Progenitor cell of endocrine pancreas (in vitro differentiated cells): ENCODE results near the gene CDH12. TPM values are rescaled to one million over a fixed set of nuclear protein-coding genes. Genes with fewer than 3 reads are reported as not detected.

Source experiments
- DNase-seq: peaks from one replicate; pipeline ENCODE4 v3.0.0; 2021; ENCODE audit warnings: low spot score; ENCODE audit not compliant: unreplicated experiment
- H3K27ac Mint-ChIP-seq: 2 replicates; pipeline ENCODE4 v1.8.0; 2021; ENCODE audit warnings: mild to moderate bottlenecking, moderate library complexity, mixed read lengths
- H3K27me3 Mint-ChIP-seq: 2 replicates; pipeline ENCODE4 v1.8.0; 2021; ENCODE audit warnings: mixed read lengths
- H3K36me3 Mint-ChIP-seq: 2 replicates; pipeline ENCODE4 v1.8.0; 2022; ENCODE audit warnings: mixed read lengths; ENCODE audit not compliant: insufficient read depth
- H3K4me1 Mint-ChIP-seq: 2 replicates; pipeline ENCODE4 v1.8.0; 2021; ENCODE audit warnings: low read depth, mixed read lengths
- H3K4me3 Mint-ChIP-seq: 2 replicates; pipeline ENCODE4 v1.8.0; 2021; ENCODE audit warnings: low read depth, mild to moderate bottlenecking, moderate library complexity, mixed read lengths
- H3K9me3 Mint-ChIP-seq: 2 replicates; pipeline ENCODE4 v1.8.0; 2021; ENCODE audit warnings: low read depth, mixed read lengths
- total RNA-seq: library from RNA; stranded (reverse); gene quantifications from 2 replicates; pipeline ENCODE4 v1.2.1, GENCODE V29; 2021
- TF ChIP-seq, protein P1 (sequence below): fragments of 200-600 bp; sonication (generic); IDR thresholded peaks from one replicate; pipeline ENCODE4 v1.5.0; 2021; ENCODE audit warnings: antibody characterized with exemption, mild to moderate bottlenecking; ENCODE audit not compliant: unreplicated experiment

CDH12 gene
- total RNA-seq, 1 donor from 2014 or later = 2.8 TPM

DNA sequence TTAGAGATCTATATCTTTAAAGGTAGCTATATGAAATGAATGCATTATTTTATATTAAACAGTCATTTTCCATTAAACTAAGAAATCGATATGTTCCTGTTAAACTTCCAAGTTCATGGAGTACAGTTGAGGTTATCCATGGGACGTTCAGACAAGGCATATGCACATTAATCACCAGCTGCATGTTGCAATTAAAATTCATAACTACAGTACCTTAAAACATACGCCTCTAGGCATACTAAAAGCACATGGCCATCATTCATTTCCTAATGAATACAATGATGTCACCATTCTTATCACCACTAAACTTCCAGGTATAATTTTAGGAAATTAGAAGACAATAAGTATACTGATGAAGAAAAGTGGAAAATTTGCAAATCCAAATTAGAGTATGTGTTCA is 174.3 kb downstream of the CDH12 start:
- TF ChIP-seq, protein P1, sequence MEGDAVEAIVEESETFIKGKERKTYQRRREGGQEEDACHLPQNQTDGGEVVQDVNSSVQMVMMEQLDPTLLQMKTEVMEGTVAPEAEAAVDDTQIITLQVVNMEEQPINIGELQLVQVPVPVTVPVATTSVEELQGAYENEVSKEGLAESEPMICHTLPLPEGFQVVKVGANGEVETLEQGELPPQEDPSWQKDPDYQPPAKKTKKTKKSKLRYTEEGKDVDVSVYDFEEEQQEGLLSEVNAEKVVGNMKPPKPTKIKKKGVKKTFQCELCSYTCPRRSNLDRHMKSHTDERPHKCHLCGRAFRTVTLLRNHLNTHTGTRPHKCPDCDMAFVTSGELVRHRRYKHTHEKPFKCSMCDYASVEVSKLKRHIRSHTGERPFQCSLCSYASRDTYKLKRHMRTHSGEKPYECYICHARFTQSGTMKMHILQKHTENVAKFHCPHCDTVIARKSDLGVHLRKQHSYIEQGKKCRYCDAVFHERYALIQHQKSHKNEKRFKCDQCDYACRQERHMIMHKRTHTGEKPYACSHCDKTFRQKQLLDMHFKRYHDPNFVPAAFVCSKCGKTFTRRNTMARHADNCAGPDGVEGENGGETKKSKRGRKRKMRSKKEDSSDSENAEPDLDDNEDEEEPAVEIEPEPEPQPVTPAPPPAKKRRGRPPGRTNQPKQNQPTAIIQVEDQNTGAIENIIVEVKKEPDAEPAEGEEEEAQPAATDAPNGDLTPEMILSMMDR = no peak
- peaks cover 11% of the 10 kb centered on the region for H3K9me3 Mint-ChIP-seq
- no peak for DNase-seq
- H3K4me3 Mint-ChIP-seq = no peak overlapping the region
- peaks cover 8% of the 10 kb centered on the region for H3K4me1 Mint-ChIP-seq
- no peak overlapping the region for H3K27ac Mint-ChIP-seq
- H3K36me3 Mint-ChIP-seq = no peaks in the 10 kb centered on the region
- no peaks in the 10 kb centered on the region for H3K27me3 Mint-ChIP-seq

DNA sequence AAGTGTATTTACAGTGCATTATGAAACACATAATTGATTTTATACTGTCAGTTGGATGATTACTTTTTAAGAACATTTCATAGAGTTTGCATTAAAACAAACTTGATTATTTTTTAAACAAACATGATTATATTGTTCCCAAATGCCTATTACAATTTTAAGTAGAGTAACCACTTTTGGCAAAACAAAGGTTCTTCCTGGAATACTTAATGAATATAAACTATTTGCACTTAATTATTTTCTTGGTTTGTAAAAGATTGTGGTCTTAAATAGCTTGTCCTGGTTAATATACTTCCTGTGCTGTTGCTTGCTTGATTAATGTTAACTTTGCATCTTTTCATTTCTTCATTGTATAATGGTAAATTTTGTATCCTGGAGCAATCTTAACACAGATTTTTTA is 180.0 kb downstream of the CDH12 start:
- no peaks in the 10 kb centered on the region for H3K27me3 Mint-ChIP-seq
- no peak for DNase-seq
- no peak overlapping the region for H3K27ac Mint-ChIP-seq
- no peak overlapping the region for H3K4me3 Mint-ChIP-seq
- H3K9me3 Mint-ChIP-seq = peaks cover 11% of the 10 kb centered on the region
- H3K4me1 Mint-ChIP-seq = peaks cover 1% of the 10 kb centered on the region
- TF ChIP-seq, protein P1 = no peak
- no peaks in the 10 kb centered on the region for H3K36me3 Mint-ChIP-seq

DNA sequence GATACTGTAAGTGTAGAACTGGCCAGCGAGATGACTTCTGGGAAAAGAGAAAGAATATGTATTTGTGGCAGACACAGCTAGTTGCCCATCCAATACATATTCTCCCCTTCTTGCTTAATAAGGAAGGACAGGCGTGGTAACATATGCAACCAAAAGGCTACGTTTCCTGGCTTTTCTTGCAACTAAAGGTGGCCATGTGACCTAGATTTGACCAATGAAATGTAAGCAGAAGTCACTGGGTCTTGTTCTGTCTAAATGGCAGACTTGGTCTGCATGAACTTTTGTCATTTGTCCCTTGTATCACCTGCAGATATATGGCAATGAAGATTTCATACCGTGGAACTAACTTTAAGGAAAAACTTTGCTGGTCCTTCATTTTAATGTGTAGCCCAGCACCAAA is 183.8 kb downstream of the CDH12 start:
- TF ChIP-seq, protein P1 = no peak
- Mint-ChIP-seq H3K27ac (no peak overlapping the region), H3K27me3 (no peaks in the 10 kb centered on the region), H3K4me3 (no peak overlapping the region), H3K36me3 (no peaks in the 10 kb centered on the region), H3K9me3 (peaks cover 4% of the 10 kb centered on the region), H3K4me1 (peaks cover under 1% of the 10 kb centered on the region)
- no peak for DNase-seq

DNA sequence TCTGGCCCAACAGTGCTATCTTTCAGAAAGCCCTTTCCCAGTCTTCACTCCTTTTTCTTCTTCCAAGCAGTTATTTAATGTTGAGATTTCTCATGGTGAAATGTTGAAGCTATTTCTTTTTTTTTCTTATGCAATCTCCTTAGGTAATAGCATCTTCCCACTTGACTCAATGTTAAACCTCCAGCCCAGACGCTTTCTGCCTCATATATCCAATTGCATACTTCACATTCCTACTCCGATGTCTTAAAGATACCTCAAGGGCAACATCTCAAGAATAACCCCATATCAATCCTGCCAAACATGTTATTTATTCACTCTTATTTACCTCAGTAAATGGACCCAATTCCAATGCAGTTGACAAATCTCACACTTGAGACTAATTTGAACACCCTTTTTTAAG is 187.3 kb downstream of the CDH12 start:
- no peaks in the 10 kb centered on the region for H3K36me3 Mint-ChIP-seq
- no peak overlapping the region for H3K27ac Mint-ChIP-seq
- H3K9me3 Mint-ChIP-seq = no peaks in the 10 kb centered on the region
- no peaks in the 10 kb centered on the region for H3K4me1 Mint-ChIP-seq
- TF ChIP-seq, protein P1 = no peak
- H3K27me3 Mint-ChIP-seq = no peaks in the 10 kb centered on the region
- H3K4me3 Mint-ChIP-seq = no peak overlapping the region
- no peak for DNase-seq

DNA sequence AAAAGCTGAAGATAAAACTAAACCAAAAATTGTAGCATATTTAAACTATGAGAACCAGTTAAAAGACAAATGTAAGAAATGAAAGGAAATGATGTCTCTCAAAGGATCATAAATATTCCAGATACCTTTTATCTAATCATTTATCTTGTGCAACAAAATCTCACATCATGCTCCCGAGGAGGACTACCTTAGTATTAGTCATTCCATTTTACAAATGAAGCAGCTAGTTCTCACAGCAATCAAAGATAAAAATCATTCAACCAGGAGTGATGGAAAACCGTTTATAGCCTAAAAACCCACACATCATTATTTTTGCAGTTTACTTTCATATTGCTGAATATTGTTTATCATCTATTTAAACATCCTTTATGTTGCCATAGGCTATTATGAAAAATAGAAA is 190.0 kb downstream of the CDH12 start:
- TF ChIP-seq, protein P1 = no peak
- Mint-ChIP-seq H3K4me1 (no peaks in the 10 kb centered on the region), H3K27me3 (no peaks in the 10 kb centered on the region), H3K27ac (no peak overlapping the region), H3K9me3 (no peaks in the 10 kb centered on the region), H3K4me3 (no peak overlapping the region), H3K36me3 (no peaks in the 10 kb centered on the region)
- DNase-seq = no peak
